Gastrocnemius medialis (tissue), 4 donors: Measurements from ENCODE around the gene CPSF3. TPM values are rescaled to one million over a fixed set of nuclear protein-coding genes. Genes with fewer than 3 reads are reported as not detected.
A peak's percentile ranks its signal among the peaks of the same experiment; 100 is the strongest.

Experiments
- ATAC-seq, 2 donors: fragments of 150-250 bp; one replicate each; pipeline ENCODE4 v1.9.1; 2016
- DNase-seq, 2 donors: peaks; one replicate each; pipeline ENCODE4 v3.0.0-alpha.2; 2019
- H3K27ac ChIP-seq, 4 donors: fragments of 200-600 bp; sonication (generic); 1 replicate in 1 of 4; 2 replicates in 3 of 4; pipeline ENCODE4 v1.5.1; 2016 to 2018; ENCODE audit warnings: mild to moderate bottlenecking in 2 of 4, moderate library complexity in 1 of 4
- H3K27me3 ChIP-seq, 3 donors: fragments of 200-600 bp; sonication (generic) in 2 of 3; 1 replicate in 1 of 3; 2 replicates in 2 of 3; pipeline versions ENCODE4 v1.5.1 to v1.6.0; 2016 to 2019; ENCODE audit warnings: mild to moderate bottlenecking in 1 of 3, moderate library complexity in 1 of 3
- H3K36me3 ChIP-seq, 2 donors: fragments of 200-600 bp; sonication (generic) in 1 of 2; one replicate each; pipeline ENCODE4 v1.5.1; 2017 to 2018
- H3K4me1 ChIP-seq, 2 donors: fragments of 200-600 bp; sonication (generic) in 1 of 2; one replicate each; pipeline ENCODE4 v1.5.1; 2016 to 2017; ENCODE audit warnings: mild to moderate bottlenecking in 2 of 2
- H3K4me3 ChIP-seq, 4 donors: fragments of 200-600 bp; sonication (generic) in 3 of 4; 1 replicate in 1 of 4; 2 replicates in 3 of 4; pipeline ENCODE4 v1.5.1; 2016 to 2019; ENCODE audit warnings: mild to moderate bottlenecking in 2 of 4
- H3K9me3 ChIP-seq, 3 donors: fragments of 200-600 bp; sonication (generic) in 2 of 3; 1 replicate in 1 of 3; 2 replicates in 2 of 3; pipeline ENCODE4 v1.5.1; 2016 to 2019
- CTCF ChIP-seq, 5 experiments: fragments of 450-650 bp in 3 of 5; fragments of 200-600 bp in 2 of 5; sonication (generic) in 2 of 5; IDR thresholded peaks in 4 of 5; conservative IDR thresholded peaks in 1 of 5; 1 replicate in 4 of 5; 2 replicates in 1 of 5; pipeline ENCODE4 v1.5.1; 2016 to 2019; ENCODE audit warnings: antibody characterized with exemption in 5 of 5, mild to moderate bottlenecking in 3 of 5, moderate library complexity in 3 of 5
- POLR2A ChIP-seq, 2 donors: fragments of 450-650 bp; IDR thresholded peaks; one replicate each; pipeline ENCODE4 v1.6.1; 2017; ENCODE audit warnings: antibody characterized with exemption in 2 of 2, mild to moderate bottlenecking in 2 of 2, moderate library complexity in 2 of 2
- in situ Hi-C, 4 donors: fragments of 200-750 bp; cut with MboI; loops; one replicate each; pipeline versions ENCODE4 v1.15.0 to v1.8.0; 2017; ENCODE audit warnings: low sequenced_read_pairs in 4 of 4
- intact Hi-C: fragments of 100-400 bp; cut with DNase I; formaldehyde crosslinking; loops from one replicate; pipeline ENCODE4 v1.15.1; 2023; ENCODE audit warnings: low total_unique reads
- total RNA-seq, 4 donors: library from RNA; depleted of rRNA; stranded (reverse); fragments of >200 nt; gene quantifications; one replicate each; pipeline versions ENCODE4 v1.1.0 to v1.2.3, GENCODE V29; 2016

The CPSF3 gene
- total RNA-seq, 4 donors from 2014 or later: 20.9 to 51.8 (median 24.1) TPM

GRCh38 chr2:9461079-9461478, 37.6 kb downstream of the CPSF3 start:
- in situ Hi-C loops: no loop called here
- no peak overlapping the region for H3K4me3 ChIP-seq
- no peak overlapping the region for H3K27ac ChIP-seq
- no peaks in the 10 kb centered on the region for H3K4me1 ChIP-seq
- DNase-seq: no peak
- ATAC-seq: no peak
- H3K27me3 ChIP-seq: no peaks in the 10 kb centered on the region
- H3K9me3 ChIP-seq: no peaks in the 10 kb centered on the region
- intact Hi-C loops: no loop called here
- peaks cover 0 to 42% of the 10 kb centered on the region in 2 donors for H3K36me3 ChIP-seq
- TF ChIP-seq CTCF (IDR thresholded peaks at IDR 0.05 in 4 of 5, conservative IDR thresholded peaks at IDR 0.05 in 1 of 5) (no peak), POLR2A (IDR thresholded peaks at IDR 0.05) (no peak)

- in situ Hi-C loops (no loop called here), intact Hi-C loops (no loop called here)
- TF ChIP-seq POLR2A (IDR thresholded peaks at IDR 0.05) (no peak), CTCF (IDR thresholded peaks at IDR 0.05 in 4 of 5, conservative IDR thresholded peaks at IDR 0.05 in 1 of 5) (no peak)
Observed at GRCh38 chr2:9462313-9462712, 38.9 kb downstream of the CPSF3 start.

GRCh38 chr2:9462886-9463697, 39.6 kb downstream of the CPSF3 start:
- H3K4me1 ChIP-seq: no peaks in the 10 kb centered on the region
- intact Hi-C loops (no loop called here), in situ Hi-C loops (no loop called here)
- H3K4me3 ChIP-seq: no peak overlapping the region
- no peak overlapping the region for H3K27ac ChIP-seq
- no peaks in the 10 kb centered on the region for H3K27me3 ChIP-seq
- no peaks in the 10 kb centered on the region for H3K9me3 ChIP-seq
- ATAC-seq (no peak), DNase-seq (no peak)
- TF ChIP-seq CTCF (IDR thresholded peaks at IDR 0.05 in 4 of 5, conservative IDR thresholded peaks at IDR 0.05 in 1 of 5) (no peak), POLR2A (IDR thresholded peaks at IDR 0.05) (no peak)
- peaks cover 0 to 26% of the 10 kb centered on the region in 2 donors for H3K36me3 ChIP-seq

More at GRCh38 chr2:9462313-9462712, 38.9 kb downstream of the CPSF3 start:
- no peak for ATAC-seq
- peaks cover 0 to 33% of the 10 kb centered on the region in 2 donors for H3K36me3 ChIP-seq
- H3K4me3 ChIP-seq: no peak overlapping the region
- no peak overlapping the region for H3K27ac ChIP-seq
- H3K9me3 ChIP-seq: no peaks in the 10 kb centered on the region
- H3K27me3 ChIP-seq: no peaks in the 10 kb centered on the region
- DNase-seq: no peak
- no peaks in the 10 kb centered on the region for H3K4me1 ChIP-seq

GRCh38 chr2:9463698-9464034, 40.2 kb downstream of the CPSF3 start:
- peaks cover 0 to 22% of the 10 kb centered on the region in 2 donors for H3K36me3 ChIP-seq
- in situ Hi-C loops: no loop called here
- no peak overlapping the region for H3K27ac ChIP-seq
- intact Hi-C loops: no loop called here
- TF ChIP-seq CTCF (IDR thresholded peaks at IDR 0.05 in 4 of 5, conservative IDR thresholded peaks at IDR 0.05 in 1 of 5) (no peak), POLR2A (IDR thresholded peaks at IDR 0.05) (no peak)
- H3K9me3 ChIP-seq: no peaks in the 10 kb centered on the region
- ATAC-seq (peak in 1 of 2 donors; percentile 64), DNase-seq (no peak)
- H3K4me3 ChIP-seq: no peak overlapping the region
- no peaks in the 10 kb centered on the region for H3K4me1 ChIP-seq
- H3K27me3 ChIP-seq: no peaks in the 10 kb centered on the region
